ENCODE data around the gene RRAGB.
"Not testable (repeated sequence)": the region's sequence is repeated elsewhere in the genome, so short reads cannot be mapped to it uniquely, and the experiment has no call there.

DNA sequence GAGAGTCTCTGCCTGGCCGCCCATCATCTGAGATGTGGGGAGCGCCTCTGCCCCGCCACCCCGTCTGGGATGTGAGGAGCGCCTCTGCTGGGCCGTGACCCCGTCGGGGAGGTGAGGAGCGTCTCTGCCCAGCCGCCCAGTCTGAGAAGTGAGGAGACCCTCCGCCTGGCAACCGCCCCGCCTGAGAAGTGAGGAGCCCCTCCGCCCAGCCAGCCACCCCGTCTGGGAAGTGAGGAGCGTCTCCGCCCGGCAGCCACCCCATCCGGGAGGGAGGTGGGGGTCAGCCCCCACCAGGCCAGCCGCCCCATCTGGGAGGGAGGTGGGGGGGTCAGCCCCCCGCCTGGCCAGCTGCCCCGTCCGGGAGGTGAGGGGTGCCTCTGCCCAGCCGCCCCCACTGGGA, 30.9 kb downstream of the RRAGB start:
- TF ChIP-seq, protein P1, sequence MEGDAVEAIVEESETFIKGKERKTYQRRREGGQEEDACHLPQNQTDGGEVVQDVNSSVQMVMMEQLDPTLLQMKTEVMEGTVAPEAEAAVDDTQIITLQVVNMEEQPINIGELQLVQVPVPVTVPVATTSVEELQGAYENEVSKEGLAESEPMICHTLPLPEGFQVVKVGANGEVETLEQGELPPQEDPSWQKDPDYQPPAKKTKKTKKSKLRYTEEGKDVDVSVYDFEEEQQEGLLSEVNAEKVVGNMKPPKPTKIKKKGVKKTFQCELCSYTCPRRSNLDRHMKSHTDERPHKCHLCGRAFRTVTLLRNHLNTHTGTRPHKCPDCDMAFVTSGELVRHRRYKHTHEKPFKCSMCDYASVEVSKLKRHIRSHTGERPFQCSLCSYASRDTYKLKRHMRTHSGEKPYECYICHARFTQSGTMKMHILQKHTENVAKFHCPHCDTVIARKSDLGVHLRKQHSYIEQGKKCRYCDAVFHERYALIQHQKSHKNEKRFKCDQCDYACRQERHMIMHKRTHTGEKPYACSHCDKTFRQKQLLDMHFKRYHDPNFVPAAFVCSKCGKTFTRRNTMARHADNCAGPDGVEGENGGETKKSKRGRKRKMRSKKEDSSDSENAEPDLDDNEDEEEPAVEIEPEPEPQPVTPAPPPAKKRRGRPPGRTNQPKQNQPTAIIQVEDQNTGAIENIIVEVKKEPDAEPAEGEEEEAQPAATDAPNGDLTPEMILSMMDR (IDR thresholded peaks at IDR 0.05) = not testable (repeated sequence)
- TF ChIP-seq EP300, POLR2AphosphoS5 (IDR thresholded peaks at IDR 0.05): not testable (repeated sequence)

Data from upper lobe of left lung (tissue), 4 donors.